Cerebellar cortex (tissue), 1 donor: ENCODE results near the gene CEBPB.
"Not testable (repeated sequence)": the region's sequence is repeated elsewhere in the genome, so short reads cannot be mapped to it uniquely, and the experiment has no call there.

Experiments used
- DNase-seq: peaks from one replicate; pipeline ENCODE4 v3.0.0-alpha.2; 2015; ENCODE audit warnings: low spot score

Gene CEBPB

DNA sequence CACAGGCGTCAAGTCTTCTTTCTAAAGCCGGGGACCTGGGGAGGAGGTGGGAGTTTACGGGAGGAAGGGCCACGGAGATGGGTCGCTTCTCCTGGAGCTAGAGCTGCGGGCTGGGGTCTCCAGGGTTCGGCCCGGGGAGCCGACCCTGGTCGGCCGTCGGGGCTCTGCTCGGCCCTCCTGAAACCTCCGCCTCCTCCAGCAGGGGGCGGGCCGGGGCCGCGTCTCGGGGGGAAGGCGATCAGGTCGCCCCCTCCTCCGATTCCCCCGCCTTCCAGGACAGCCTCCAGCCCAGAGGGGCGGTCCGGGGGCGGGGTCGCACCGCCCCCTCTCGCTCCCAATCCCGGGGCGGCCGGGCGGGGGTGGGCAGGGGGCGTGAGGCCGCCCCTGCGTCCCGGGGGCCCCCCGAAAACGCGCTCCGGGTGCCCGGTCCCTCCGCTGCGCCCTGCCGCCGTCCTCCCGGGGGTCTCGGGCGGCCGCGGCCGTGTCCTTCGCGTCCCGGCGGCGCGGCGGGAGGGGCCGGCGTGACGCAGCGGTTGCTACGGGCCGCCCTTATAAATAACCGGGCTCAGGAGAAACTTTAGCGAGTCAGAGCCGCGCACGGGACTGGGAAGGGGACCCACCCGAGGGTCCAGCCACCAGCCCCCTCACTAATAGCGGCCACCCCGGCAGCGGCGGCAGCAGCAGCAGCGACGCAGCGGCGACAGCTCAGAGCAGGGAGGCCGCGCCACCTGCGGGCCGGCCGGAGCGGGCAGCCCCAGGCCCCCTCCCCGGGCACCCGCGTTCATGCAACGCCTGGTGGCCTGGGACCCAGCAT, at the start of gene CEBPB:
CEBPB (plus strand) TSS at position 580 of the 814 bp plus-strand sequence; CDS start at position 784, 204 bp downstream.
- peak; percentile 64 for DNase-seq

DNA sequence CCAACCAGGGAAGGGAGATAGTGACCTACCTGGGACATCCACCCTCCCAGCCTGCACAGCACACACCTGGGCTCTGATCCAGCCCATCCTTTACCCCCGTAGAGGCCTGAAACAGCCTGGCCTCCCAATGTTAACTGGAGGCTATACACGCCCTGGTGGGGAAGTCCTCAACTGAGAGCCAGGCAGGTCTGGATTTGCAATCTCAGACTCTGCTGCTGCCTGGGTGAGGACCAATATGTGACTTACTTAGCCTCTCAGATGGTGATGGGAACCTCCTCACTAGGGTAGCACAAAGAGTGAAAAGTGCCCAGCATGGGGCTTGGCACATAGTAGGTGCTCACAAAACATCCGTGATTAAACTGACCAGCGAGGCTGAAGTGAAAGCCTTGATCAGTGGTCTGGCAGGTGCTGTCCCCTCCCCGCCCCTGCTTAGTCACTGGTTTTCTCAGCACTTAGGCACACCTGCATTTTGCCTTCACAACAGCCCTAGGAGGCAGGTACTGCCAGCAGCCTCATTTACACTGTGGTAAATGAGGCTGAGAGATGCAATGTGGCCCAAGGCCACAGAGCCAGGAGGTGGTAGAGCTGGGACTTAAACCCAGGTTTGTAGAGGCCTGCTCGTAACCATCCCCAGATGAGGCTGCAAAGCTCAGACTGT, 49.5 kb upstream of the CEBPB start:
- DNase-seq, result no peak

DNA sequence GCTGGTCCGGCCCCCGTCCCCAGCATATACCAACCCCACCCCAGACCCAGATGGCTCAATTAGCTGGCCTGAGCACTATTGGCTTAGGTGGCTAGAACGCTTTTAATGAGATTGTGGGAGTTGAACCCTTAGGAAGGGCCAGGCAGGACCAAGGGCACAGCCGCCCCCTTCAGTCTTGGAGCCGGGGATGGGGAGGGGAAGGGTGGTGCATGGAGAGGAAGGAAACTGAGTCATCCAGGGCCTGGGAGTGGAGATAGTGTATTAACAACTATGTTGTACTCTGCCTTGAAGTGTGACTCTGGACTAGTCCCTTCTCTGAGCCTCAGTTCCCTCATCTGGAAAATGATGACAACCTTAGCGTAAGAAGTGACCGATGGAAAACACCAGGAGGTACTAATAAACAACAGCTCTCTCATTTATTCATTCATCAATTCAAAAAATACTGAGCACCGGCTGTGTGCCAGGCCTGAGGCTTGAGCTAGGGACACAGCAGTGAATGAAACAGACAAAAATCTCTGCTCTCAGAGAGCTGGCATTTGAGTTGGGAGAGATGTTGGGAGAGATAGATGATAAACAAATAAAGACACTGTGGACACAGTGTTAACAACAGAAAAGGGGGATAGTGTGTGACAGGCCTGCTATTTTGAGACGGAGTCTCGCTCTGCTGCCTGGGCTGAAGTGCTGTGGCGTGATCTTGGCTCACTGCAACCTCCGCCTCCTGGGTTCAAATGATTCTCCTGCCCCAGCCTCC, 48.6 kb upstream of the CEBPB start:
- DNase-seq, result no peak

DNA sequence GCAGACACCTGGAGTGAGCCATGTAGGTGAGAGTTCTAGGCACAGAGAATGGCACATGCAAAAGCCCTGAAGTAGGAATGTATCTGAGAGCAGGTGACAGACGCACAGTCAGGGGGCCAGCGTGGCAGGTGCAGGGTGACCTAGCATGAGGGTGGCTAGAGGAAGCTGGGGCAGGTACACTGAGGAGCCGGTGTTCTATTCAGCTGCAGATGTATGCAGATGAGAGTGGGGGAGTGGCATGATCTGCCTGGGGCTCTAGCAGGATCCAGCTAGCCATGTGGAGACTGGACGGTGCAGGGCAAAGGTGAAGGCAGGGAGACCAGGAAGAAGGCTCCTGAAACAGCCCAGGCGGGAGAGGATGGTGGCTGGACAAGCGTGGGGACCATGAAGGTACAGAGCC, 47.8 kb upstream of the CEBPB start:
- no peak for DNase-seq

DNA sequence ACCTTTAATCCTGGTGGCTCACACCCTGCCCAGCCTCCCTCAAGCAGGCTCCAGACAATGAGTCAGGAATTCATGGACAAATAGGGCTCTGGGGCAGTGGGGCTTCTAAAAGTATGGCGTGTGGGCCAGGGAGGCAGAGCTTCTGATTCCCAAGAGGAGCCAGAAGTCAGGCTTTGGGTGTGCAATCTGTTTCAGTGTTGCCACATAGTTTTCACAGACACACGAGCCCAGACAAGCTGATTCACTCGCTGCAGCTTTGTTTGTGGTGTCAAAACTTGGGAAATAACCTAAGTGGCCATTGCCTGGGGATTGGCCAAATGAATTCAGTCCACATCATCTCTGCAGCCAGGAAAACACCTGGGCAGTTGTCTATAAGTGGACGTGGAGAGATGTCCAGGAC, 46.3 kb upstream of the CEBPB start:
- DNase-seq, result no peak

DNA sequence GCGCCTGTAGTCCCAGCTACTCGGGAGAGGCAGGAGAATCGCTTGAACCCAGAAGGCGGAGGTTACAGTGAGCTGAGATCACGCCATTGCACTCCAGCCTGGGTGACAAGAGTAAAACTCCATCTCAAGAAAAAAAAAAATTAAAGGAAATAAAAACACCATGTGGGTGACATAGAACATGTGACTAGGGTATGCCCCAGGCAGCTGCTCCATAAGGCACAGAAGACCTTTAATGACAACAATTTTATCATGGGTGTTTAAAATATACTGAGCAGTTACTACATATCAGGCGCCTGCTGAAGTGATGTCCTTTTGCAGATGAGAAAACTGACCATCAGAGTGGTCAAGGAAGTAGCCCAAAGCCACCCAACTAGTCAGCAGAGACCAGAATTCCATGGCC, 45.1 kb upstream of the CEBPB start:
- no peak for DNase-seq

DNA sequence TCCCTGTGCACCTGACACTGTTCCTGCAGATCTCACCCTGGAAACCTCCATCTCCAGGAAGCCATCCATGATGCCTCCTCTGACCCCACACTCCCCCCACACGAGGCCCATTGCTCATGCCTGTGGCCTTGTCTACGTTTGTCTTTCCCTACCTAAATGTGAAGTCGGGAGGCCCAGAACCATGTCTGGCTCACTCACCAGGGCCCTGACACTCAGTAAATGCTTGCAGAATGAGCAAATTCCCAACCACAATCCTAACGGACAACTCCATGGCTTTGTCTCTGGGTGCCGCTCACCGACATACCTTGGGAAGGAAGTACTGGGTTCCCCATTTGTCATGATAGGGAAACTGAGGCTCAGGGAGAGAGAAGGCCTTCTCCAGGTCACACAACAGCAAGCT, 44.4 kb upstream of the CEBPB start:
- DNase-seq, result no peak

DNA sequence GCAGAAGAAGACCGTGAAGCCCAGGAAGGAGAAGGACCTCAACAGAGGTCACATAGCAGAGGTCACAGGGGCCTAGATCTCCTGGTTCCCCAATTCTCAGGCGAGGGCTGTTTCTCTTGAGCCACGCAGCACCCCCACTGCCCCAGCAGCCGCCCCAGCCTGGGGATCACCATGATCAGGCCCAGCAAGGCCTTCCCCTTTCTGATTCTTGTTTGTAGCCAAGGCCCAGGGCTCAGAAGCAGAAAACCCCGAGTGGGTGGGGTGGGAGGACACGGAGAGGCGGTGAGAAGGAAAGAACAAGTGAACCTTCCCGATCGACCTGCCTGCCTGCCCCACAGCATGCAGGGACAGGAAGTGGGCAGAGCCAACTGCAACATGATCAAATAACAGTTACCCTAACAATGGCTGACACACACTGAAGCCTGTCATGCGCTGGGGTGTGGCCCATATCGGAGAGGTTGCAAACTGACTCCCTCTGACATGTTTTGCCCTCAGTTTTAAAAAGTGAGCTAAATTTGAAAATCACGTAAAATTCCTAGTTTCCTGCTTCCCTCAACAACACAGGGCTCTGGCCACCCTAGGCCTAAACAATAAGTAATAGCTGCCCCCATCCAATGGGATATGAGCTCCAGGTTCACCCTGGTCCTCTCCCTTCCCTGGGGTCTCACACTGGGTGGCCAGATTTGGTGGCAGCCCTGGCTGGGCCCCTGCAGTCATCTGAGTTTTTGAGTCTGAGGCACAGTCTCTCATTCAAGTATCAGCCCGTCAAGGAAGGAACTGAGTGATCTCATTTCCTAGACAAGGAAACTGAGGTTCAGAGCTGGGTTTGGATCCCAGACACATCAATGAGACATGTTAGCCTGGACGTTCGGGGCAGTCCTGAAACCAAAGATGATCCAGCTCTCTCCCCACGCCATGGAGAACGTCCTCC, 43.6 kb upstream of the CEBPB start:
- DNase-seq, result no peak

DNA sequence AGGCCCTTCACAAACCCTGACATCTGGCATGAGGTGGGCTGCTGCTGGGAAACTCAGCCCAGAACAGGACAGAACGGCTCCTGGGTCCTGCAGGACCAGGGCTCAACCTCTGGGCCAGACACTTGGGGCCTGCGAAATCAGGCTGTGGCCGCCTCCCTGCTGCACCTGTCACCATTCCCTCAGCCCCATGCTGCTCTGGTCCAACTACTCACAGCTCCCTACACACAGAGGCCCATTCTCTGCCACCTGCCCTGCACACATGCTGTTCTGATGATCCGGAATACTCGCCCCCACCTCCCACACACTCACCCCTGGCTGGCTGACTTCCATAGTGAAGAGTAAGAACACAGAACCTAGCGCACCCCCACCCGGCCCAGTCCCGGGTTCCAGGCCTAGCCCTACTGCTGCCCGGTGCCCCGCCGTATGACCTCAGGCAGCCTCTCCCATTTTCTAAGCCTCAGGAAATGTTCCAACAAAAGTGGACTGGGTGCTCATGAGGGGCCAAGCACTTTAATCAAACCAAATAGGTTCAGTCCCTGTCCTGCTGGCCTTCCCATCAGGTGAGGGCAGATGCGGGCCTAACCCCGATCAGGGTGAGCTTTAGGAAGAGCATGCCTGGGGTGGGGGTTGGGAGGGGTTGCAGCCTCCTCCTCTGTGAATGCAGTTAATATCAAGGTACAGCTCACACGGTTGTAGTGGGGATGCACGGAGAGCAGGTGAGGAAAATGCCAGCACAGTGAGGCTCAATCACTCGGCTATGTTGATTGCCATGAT, 41.0 kb upstream of the CEBPB start:
- DNase-seq, result no peak

DNA sequence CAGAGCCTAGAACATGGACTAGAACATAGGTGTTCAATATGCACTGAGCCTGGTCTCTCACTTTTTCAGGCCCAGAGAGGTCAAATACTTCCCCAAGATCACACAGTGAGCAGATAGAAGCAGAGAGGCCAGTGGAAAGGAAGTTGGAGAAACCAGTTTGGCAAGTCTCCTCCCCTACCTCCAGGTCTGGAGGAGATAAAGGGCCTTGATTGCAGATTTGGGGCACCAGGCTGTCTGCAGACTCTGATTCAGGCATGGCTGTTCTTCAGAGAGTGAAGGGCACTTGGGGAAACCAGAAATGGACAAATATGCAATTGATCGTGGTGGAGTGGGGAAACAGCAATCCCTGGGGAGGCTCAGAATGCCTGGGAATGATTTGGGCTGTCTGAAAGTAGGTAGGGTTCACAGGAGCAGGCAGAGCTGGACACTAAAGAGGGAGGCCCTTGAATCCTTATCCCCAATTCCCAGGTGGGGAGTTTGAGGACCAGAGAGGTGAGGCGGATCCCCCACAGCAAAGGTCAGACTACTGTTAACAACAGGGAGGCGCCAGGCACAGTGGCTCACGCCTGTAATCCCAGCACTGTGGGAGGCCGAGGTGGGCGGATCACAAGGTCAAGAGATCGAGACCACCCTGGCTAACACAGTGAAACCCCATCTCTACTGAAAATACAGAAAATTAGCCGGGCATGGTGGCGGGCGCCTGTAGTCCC, 39.4 kb upstream of the CEBPB start:
- DNase-seq, result no peak

DNA sequence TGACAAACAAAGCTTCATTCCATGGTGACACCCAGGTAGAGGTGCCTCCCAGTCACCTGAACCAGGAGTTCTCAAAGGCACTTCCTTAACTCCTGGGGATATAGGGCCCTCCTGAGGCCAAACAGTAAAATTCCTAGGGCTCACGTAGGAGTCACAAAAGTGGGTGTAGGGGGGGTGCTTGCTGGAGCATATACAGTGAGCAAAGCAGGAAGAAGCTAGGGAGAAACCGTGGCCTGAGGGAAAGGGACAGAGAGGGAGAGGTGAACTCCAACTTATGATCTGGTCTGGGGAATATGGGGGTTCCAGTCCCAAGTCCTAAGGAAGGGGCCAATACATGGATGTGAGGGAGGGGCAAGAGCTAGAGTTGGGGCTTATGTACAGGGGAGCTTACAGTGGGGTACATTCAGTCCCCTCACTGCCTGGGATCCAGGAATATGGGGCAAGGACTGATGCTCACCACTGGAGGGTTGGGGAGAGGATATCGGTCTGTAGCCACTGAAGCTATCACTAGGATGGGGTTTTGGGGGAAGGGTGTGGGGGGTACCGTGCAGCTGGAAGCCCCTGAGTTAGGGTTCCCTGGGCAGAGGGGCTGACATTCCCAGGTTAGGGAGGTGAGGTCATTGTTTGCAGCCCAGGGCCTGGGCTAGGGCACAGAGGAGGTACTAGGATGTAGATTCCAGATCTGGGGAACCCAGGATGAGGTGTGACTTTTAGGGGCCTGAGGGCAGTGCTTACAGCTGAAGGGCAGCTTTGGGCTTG, 38.1 kb upstream of the CEBPB start:
- DNase-seq, result no peak

DNA sequence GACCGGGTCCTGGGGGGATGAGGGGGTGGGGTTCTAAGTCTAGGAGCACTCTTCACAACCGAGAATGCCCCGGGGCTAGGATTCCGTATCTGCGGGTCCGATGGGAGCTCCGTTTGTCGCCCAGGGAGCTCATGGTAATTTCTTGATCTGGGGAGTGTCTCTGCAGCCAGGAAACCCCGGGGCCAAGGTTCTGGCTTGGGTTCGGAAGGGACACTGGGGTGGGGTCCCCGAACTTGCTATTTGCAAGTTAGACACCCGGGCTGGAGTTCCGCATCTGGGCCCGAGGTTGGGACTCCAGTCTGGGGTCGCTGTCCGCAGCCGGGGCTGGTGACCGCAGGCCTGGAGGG, 37.5 kb upstream of the CEBPB start:
- DNase-seq, result no peak

DNA sequence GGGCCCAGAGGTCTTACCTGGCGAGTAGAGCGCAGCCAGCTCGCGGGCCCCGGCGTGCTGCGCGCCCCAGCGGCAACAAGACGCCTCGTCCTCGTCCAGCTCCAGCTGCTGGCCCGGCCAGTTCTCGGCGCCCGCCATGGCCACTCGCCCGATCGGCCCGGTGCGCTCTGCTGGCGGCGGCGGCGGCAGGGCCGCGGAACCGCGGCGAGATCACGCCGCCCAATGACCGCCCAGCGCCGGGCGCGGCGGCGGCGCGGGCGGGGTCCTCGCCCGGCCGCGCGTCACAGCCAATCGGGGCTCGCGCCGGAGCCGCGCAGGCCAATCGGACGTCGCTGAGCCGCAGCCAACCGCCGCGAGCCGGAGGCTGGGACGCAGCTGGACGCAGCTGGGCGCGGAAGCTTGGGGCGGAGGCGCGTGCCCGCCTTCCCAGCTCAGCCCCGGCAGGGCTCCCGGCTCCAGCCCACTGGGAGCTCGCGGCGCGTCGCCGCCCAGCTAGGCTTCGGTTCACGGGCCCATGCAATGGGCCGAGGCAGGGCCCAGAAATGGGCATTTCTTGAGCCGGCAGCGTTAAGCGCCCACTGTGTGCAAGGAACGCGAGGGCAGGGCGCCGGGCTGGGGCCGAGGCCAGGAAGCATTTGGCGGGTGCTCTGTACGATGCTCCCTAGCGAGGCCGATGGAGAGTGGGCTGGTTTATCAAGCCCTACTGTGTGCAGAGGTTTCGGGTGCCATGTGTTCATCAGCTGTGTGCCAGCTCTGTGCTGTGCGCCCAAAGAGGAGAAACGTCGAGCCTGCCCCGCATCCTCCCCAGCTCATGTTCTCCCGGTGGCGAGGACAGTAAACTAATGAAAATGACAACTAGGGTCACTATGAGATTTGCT, 36.9 kb upstream of the CEBPB start, which contains the start of gene PEDS1:
PEDS1 (minus strand) TSS at position 224 of the 878 bp plus-strand sequence; CDS start at position 138, 86 bp downstream.
- peak; percentile 70 for DNase-seq

DNA sequence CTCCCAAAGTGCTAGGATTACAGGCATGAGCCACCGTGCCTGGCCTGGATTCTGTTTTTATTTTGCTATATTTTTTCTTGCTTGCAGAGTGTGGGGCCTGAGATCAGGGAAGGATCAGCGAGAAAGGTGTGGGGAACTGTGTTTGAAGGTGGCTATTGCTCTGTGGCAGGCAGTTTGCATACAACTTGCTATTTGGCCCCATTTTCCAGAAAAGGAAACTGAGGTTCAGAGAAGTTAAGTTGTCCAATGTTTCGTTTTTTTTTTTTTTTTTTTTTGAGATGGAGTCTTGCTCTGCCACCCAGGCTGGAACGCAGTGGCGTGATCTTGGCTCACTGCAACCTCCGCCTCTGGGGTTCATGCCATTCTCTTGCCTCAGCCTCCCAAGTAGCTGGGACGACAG, 29.1 kb upstream of the CEBPB start:
- DNase-seq, result not testable (repeated sequence)

DNA sequence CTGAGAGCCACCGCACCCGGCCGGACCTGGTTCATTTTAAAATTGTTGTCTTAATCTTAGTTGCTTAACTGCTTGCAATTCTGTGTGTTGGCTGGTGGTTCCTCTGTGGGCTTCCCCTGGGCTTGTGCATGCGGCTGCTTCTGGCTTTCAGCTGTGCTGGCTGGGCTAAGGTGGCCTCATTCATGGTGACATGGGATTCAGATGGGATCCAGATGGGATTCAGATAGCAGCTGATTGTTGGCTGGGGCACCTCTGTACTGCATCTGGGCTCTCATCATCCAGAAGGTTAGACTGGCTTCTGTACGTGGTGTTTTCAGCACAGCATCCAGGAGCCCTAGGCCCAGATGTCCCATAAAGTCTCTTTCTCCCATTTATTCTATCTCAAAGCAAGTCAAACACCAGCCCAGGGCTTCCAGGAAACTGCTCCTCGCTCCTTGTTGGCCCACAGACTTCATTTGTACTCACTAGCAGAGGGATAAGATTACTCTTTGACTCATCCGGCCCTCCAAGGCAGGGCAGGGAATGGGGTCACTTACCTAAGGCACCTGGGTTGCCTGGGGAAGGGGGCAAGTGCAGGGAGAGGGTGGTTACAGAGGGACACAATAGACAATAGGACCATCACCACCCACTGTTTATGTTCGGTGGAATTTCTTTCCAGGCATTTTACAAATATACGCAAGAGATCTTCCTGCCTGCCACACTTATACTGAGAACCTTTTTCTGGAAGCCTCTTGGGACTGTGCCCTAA, 26.9 kb upstream of the CEBPB start:
- no peak for DNase-seq

DNA sequence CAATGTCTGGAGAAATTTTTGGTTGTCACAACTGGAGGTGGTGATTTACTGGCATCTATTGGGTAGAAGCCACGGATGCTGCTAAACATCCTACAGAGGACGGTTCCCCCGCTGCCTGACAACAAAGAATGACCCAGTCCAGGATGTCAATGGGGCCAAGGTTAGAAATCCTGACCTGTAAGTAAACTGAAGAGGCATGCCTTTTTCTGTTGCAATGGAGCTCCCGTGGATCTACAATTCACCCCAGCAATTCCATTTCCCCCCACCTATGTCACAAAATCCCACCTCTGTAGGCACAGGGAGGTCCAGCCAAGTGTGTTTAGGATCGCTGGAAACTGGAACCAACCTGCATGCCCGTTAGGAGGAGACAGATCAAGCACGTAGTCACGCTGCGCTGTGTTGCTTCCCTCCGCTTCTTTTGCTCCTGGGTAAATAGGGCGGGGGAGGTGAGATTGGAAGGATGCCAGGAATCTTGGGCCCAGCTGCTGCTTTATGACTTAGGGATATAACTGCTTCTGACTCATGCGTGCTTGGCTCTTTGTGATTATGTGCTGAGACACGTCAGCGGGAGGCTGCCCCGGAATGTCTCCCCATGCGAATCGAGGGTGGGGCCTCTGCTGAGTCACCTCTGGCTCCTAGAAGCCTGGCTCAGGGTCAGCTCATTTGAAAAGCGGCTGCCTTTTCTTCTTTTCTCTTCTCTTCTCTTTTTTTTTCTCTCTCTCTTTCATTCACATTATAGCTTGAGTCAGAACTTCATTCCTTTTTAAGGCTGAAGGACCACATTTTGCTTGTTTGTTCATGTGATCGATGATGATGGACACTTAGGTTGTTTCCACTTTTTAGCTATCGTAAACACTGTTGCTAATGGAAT, 24.7 kb upstream of the CEBPB start:
- DNase-seq, result peak; percentile 86

DNA sequence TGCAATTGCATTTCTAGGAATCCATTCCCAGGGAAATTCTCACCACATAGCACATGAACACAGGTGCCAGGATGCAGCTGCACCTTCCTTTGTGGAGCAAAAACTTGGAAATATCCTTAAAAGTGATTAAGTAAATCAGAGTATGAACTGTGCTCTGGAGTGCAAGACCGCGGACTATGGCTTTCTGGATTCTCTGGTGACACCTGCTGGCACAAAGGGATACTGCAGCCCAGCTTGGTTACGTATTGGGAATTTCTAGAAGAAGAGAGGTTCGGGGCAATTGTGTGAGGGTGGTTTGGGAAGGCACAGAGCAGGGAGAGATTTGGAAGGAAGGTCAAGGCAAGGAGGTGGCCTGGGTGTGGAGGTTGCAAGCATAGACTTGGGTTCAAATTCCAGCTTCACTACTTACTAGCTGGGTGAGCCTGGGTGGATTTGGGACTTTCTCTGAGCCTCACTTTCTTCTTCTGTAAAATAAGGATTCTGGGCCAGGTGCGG, 21.3 kb upstream of the CEBPB start:
- peak; percentile 69 for DNase-seq
